Uterus (tissue), 4 donors: ENCODE results near the gene TOP1. TPM values are rescaled to one million over a fixed set of nuclear protein-coding genes. Genes with fewer than 3 reads are reported as not detected.
A peak's percentile ranks its signal among the peaks of the same experiment; 100 is the strongest.

Experiments used
- DNase-seq, 2 donors: peaks; one replicate each; pipeline ENCODE4 v3.0.0-alpha.2; 2019 to 2020
- H3K27ac ChIP-seq, 2 donors: fragments of 200-600 bp; sonication (generic); 1 replicate in 1 of 2; 2 replicates in 1 of 2; pipeline ENCODE4 v1.5.1; 2016 to 2018
- H3K27me3 ChIP-seq, 2 donors: fragments of 200-600 bp; sonication (generic); one replicate each; pipeline ENCODE4 v1.5.1; 2018 to 2019; ENCODE audit warnings: control low read depth in 1 of 2
- H3K36me3 ChIP-seq, 2 donors: fragments of 200-600 bp; sonication (generic); one replicate each; pipeline ENCODE4 v1.5.1; 2019; ENCODE audit warnings: control low read depth in 1 of 2
- H3K4me1 ChIP-seq, 2 donors: fragments of 200-600 bp; sonication (generic); one replicate each; pipeline ENCODE4 v1.5.1; 2018 to 2019; ENCODE audit warnings: control low read depth in 1 of 2
- H3K4me3 ChIP-seq, 2 donors: fragments of 200-600 bp; sonication (generic); 1 replicate in 1 of 2; 2 replicates in 1 of 2; pipeline ENCODE4 v1.5.1; 2018 to 2019; ENCODE audit warnings: mild to moderate bottlenecking in 1 of 2
- H3K9me3 ChIP-seq, 2 donors: fragments of 200-600 bp; sonication (generic); one replicate each; pipeline ENCODE4 v1.5.1; 2019; ENCODE audit warnings: control low read depth in 1 of 2
- CTCF ChIP-seq, 4 experiments: fragments of 200-600 bp in 2 of 4; fragments of 450-650 bp in 2 of 4; sonication (generic) in 2 of 4; IDR thresholded peaks; one replicate each; pipeline ENCODE4 v1.5.1; 2016 to 2019; ENCODE audit warnings: antibody characterized with exemption in 4 of 4, mild to moderate bottlenecking in 2 of 4, moderate library complexity in 1 of 4
- POLR2A ChIP-seq, 2 donors: fragments of 450-650 bp; IDR thresholded peaks; one replicate each; pipeline ENCODE4 v1.6.1; 2016; ENCODE audit warnings: antibody characterized with exemption in 2 of 2, mild to moderate bottlenecking in 1 of 2, moderate library complexity in 1 of 2
- intact Hi-C: fragments of 100-400 bp; cut with DNase I; formaldehyde crosslinking; loops from one replicate; pipeline ENCODE4 v1.15.1; 2023; ENCODE audit warnings: low total_unique reads
- total RNA-seq, 4 donors: library from RNA; depleted of rRNA in 3 of 4; stranded (reverse); fragments of >200 nt in 3 of 4; gene quantifications; one replicate each; pipeline versions ENCODE4 v1.1.0 to v1.2.4, GENCODE V29; 2014 to 2023
- donor health status: DM: yes; HTN: yes; CAD: no.

TOP1 gene
- total RNA-seq, 4 donors from 2014 or later: 20.5 to 47.1 (median 35.4) TPM

- no peaks in the 10 kb centered on the region for H3K27me3 ChIP-seq
- no peaks in the 10 kb centered on the region for H3K9me3 ChIP-seq
- no peaks in the 10 kb centered on the region for H3K36me3 ChIP-seq
- no peak for DNase-seq
- intact Hi-C loops: no loop called here
- H3K4me3 ChIP-seq: no peak overlapping the region
- TF ChIP-seq CTCF (IDR thresholded peaks at IDR 0.05) (no peak), POLR2A (IDR thresholded peaks at IDR 0.05) (no peak)
- H3K27ac ChIP-seq: peak overlapping the region in 1 of 2 donors; percentile 12
- no peaks in the 10 kb centered on the region for H3K4me1 ChIP-seq
These were observed 129.5 kb downstream of the TOP1 start for GRCh38 chr20:41158082-41158625.

DNA sequence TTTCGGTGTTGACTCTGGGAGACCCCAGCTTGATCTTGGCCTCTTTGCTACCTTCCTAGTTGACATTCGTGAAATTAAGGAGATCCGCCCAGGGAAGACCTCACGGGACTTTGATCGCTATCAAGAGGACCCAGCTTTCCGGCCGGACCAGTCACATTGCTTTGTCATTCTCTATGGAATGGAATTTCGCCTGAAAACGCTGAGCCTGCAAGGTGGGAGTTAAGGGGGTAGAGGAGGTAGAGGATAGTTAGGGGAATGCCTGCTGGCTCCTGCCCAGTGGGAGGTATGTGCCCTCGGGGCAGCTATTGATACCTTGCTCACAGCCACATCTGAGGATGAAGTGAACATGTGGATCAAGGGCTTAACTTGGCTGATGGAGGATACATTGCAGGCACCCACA lies 130.9 kb downstream of the TOP1 start:
- TF ChIP-seq CTCF (IDR thresholded peaks at IDR 0.05) (no peak), POLR2A (IDR thresholded peaks at IDR 0.05) (no peak)
- no peak overlapping the region for H3K27ac ChIP-seq
- H3K36me3 ChIP-seq: no peaks in the 10 kb centered on the region
- DNase-seq: no peak
- intact Hi-C loops: no loop called here
- H3K27me3 ChIP-seq: no peaks in the 10 kb centered on the region
- H3K9me3 ChIP-seq: no peaks in the 10 kb centered on the region
- no peaks in the 10 kb centered on the region for H3K4me1 ChIP-seq
- no peak overlapping the region for H3K4me3 ChIP-seq

- no peak overlapping the region for H3K27ac ChIP-seq
- H3K9me3 ChIP-seq: no peaks in the 10 kb centered on the region
- no peak overlapping the region for H3K4me3 ChIP-seq
- TF ChIP-seq POLR2A (IDR thresholded peaks at IDR 0.05): no peak
- TF ChIP-seq CTCF (IDR thresholded peaks at IDR 0.05): no peak
- no peaks in the 10 kb centered on the region for H3K27me3 ChIP-seq
- H3K4me1 ChIP-seq: no peaks in the 10 kb centered on the region
- H3K36me3 ChIP-seq: no peaks in the 10 kb centered on the region
- intact Hi-C loops: no loop called here
- no peak for DNase-seq
These were observed 132.1 kb downstream of the TOP1 start for GRCh38 chr20:41160686-41161085.

DNA sequence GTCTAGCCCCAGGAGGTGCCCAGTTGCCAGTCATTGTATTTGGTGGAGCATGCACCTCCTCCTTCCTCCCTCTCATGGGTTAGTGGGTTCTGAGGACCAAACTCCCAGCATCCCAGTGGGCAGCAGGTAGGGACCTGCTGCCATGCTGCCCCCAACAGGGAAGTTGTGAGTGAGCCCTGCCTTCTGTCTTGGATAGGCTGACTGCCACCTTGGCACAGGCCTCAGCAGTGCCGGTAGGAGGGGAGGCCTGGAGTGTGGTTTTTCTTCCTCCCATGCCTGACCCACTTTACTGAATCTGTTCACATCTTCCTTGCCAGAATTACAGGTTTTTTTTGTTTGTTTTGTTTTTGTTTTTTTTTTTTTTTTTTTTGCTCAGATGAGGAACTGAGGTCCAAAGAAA lies 133.3 kb downstream of the TOP1 start:
- DNase-seq: no peak
- Histone ChIP-seq H3K4me3 (no peak overlapping the region), H3K27ac (peak overlapping the region in 1 of 2 donors; percentile 29), H3K4me1 (no peaks in the 10 kb centered on the region), H3K9me3 (no peaks in the 10 kb centered on the region), H3K27me3 (no peaks in the 10 kb centered on the region), H3K36me3 (no peaks in the 10 kb centered on the region)
- TF ChIP-seq POLR2A (IDR thresholded peaks at IDR 0.05) (no peak), CTCF (IDR thresholded peaks at IDR 0.05) (no peak)
- intact Hi-C loops: no loop called here

DNA sequence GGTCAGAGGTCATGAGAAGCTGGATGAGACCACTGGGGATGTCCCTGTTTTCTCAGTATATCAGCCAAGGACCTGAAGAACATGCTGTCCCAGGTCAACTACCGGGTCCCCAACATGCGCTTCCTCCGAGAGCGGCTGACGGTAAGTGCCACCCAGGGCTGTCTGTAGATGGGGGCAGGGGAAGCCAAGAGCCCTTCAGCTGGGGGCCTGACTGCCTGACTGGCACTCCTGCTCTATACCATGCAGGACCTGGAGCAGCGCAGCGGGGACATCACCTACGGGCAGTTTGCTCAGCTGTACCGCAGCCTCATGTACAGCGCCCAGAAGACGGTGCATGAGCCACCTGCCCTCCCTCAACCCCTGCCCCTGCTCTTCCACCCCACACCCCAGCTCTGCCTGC lies 133.8 kb downstream of the TOP1 start:
- Histone ChIP-seq H3K4me1 (no peaks in the 10 kb centered on the region), H3K27me3 (no peaks in the 10 kb centered on the region), H3K9me3 (no peaks in the 10 kb centered on the region), H3K36me3 (no peaks in the 10 kb centered on the region), H3K4me3 (no peak overlapping the region), H3K27ac (no peak overlapping the region)
- DNase-seq: no peak
- no peak for TF ChIP-seq CTCF (IDR thresholded peaks at IDR 0.05)
- TF ChIP-seq POLR2A (IDR thresholded peaks at IDR 0.05): no peak
- intact Hi-C loops: no loop called here
